Heart right ventricle (tissue), 16 donors: ENCODE measurements around the gene PTPN2. TPM values are rescaled to one million over a fixed set of nuclear protein-coding genes. Genes with fewer than 3 reads are reported as not detected.

Source experiments
- ATAC-seq, 8 donors: fragments of 200-7000 bp; cut with Tn5 transposase; one replicate each; pipeline ENCODE4 v1.9.1; 2020; ENCODE audit warnings: mild to moderate bottlenecking in 8 of 8, moderate library complexity in 8 of 8, moderate number of reproducible peaks in 1 of 8
- DNase-seq, 2 donors: peaks; one replicate each; pipeline ENCODE4 v3.0.0-alpha.2; 2020
- H3K27ac ChIP-seq, 10 donors: fragments of 200-600 bp; sonication (generic) in 2 of 10; one replicate each; pipeline versions ENCODE4 v1.5.0 to v1.8.0; 2020 to 2022; ENCODE audit warnings: mild to moderate bottlenecking in 3 of 10
- H3K27me3 ChIP-seq, 7 donors: fragments of 200-600 bp; one replicate each; pipeline ENCODE4 v1.8.0; 2021 to 2022; ENCODE audit warnings: mild to moderate bottlenecking in 2 of 7
- H3K36me3 ChIP-seq, 9 donors: fragments of 200-600 bp; sonication (generic) in 1 of 9; one replicate each; pipeline versions ENCODE4 v1.5.0 to v1.8.0; 2020 to 2022; ENCODE audit warnings: mild to moderate bottlenecking in 2 of 9
- H3K4me1 ChIP-seq, 9 donors: fragments of 200-600 bp; sonication (generic) in 1 of 9; one replicate each; pipeline versions ENCODE4 v1.5.0 to v1.8.0; 2020 to 2022; ENCODE audit warnings: mild to moderate bottlenecking in 4 of 9
- H3K4me3 ChIP-seq, 10 donors: fragments of 200-600 bp; sonication (generic) in 2 of 10; one replicate each; pipeline versions ENCODE4 v1.5.0 to v1.8.0; 2020 to 2022; ENCODE audit warnings: mild to moderate bottlenecking in 7 of 10, moderate library complexity in 2 of 10
- H3K9me3 ChIP-seq, 11 donors: fragments of 200-600 bp in 10 of 11; sonication (generic) in 2 of 11; one replicate each; pipeline versions ENCODE4 v1.5.0 to v1.8.0; 2013 to 2022; ENCODE audit warnings: mild to moderate bottlenecking in 2 of 11, control low read depth in 1 of 11, moderate library complexity in 1 of 11
- CTCF ChIP-seq, 9 donors: fragments of 200-600 bp; sonication (generic) in 2 of 9; IDR thresholded peaks; one replicate each; pipeline versions ENCODE4 v1.5.0 to v1.8.0; 2021 to 2022; ENCODE audit warnings: antibody characterized with exemption in 9 of 9, mild to moderate bottlenecking in 5 of 9, moderate library complexity in 1 of 9
- WGBS, 2 donors: extraction: QIAGEN DNeasy Blood & Tissue Kit; methylation state at CpG; one replicate each; pipeline ENCODE4 v1.1.7; 2013; ENCODE audit warnings: inconsistent platforms in 1 of 2; 5-methylcytosine and 5-hydroxymethylcytosine counted together
- intact Hi-C, 10 donors: fragments of 100-400 bp; cut with DNase I; formaldehyde crosslinking; loops; one replicate each; pipeline versions ENCODE4 v1.11.1 to v1.14.2; 2022
- polyA plus RNA-seq, 2 donors: library from polyadenylated mRNA; stranded (reverse); fragments of 200-250 nt; gene quantifications; one replicate each; pipeline ENCODE4 v1.2.3, GENCODE V29; 2013
- total RNA-seq, 10 donors: library from RNA; stranded (reverse); fragmentation: NEBNext Ultra II Directional in 3 of 10; extraction: Animal tissue kit (Norgen Biotek cat#: 25700) in 3 of 10; gene quantifications; one replicate each; pipeline versions ENCODE4 v1.2.1 to v1.2.4, GENCODE V29; 2021 to 2023
- donor health status: Arrhythmogenic right ventricular cardiomyopathy.
- donor health status: ischemic (EF 13 %, LVEDD 7.1; RV severe dilation, severe dysfunction).
- donor health status: healthy with polysubstance abuse.
- donor health status: DM: no; HTN: yes; CAD: no.
- donor health status: DM: no; HTN: no; CAD: no.
- donor health status: ischemic (EF 25% LVEDD 6.9; RV normal size, moderate dysfunction).
- donor health status: ischemic (EF 25% LVEDD 5.7; RV mildly dilated, moderate dysfunction).
- donor health status: healthy.
- donor health status: DM: yes; HTN: yes; CAD: no.
- donor health status: Ischemic cardiomyopathy.
- donor health status: ischemic (EF 35%, LVEDD 5.7; RV mildly dilated, moderate dysfunction).
- donor health status: nonischemic (EF 11% LVEDD 7.7; RV severe dilation, severe dysfunction).
- donor health status: DM: yes; HTN: yes; CAD: no.
- donor health status: PGD.
- donor health status: ischemic (EF 29% LVEDD 5.4; RV normal size, mild dysfunction).
- donor health status: nonischemic (EF 23%, LVEDD 6.1; RV moderate dilation, normal function).

The PTPN2 gene
- total and polyA plus RNA-seq, 12 donors: 10.5 to 19.5 (median 13.5) TPM

- Histone ChIP-seq H3K27ac (no peak overlapping the region), H3K27me3 (no peaks in the 10 kb centered on the region), H3K4me3 (no peak overlapping the region), H3K9me3 (no peaks in the 10 kb centered on the region), H3K36me3 (no peaks in the 10 kb centered on the region), H3K4me1 (peaks cover 0 to 5% (median 0%) of the 10 kb centered on the region in 9 donors)
- TF ChIP-seq CTCF (IDR thresholded peaks at IDR 0.05): no peak
- DNase-seq: no peak
- 79 to 84% methylated on average over 5 of the region's 5 CpGs for WGBS, 2 donors
- ATAC-seq: no peak
- intact Hi-C loops: loop anchor here in 7 of 10 donors (5.0 to 10.0 kb wide), 6 partner anchors 37 to 555 kb away; partner anchors contain the start of gene AFG3L2 (in 1 of the 7)
Measured at GRCh38 chr18:12929477-12930083, 45.5 kb upstream of the PTPN2 start.

- WGBS, 2 donors: 78 to 79% methylated on average over 5 of the region's 5 CpGs
- DNase-seq: no peak
- H3K9me3 ChIP-seq: no peaks in the 10 kb centered on the region
- intact Hi-C loops: no loop called here
- H3K27ac ChIP-seq: no peak overlapping the region
- H3K4me3 ChIP-seq: no peak overlapping the region
- no peaks in the 10 kb centered on the region for H3K36me3 ChIP-seq
- H3K4me1 ChIP-seq: no peaks in the 10 kb centered on the region
- no peaks in the 10 kb centered on the region for H3K27me3 ChIP-seq
- no peak for TF ChIP-seq CTCF (IDR thresholded peaks at IDR 0.05)
- no peak for ATAC-seq
Measured at GRCh38 chr18:12928641-12929040, 44.6 kb upstream of the PTPN2 start.

GRCh38 chr18:12928206-12928605 lies 44.2 kb upstream of the PTPN2 start:
- no peak overlapping the region for H3K27ac ChIP-seq
- H3K36me3 ChIP-seq: no peaks in the 10 kb centered on the region
- H3K9me3 ChIP-seq: no peaks in the 10 kb centered on the region
- no peaks in the 10 kb centered on the region for H3K4me1 ChIP-seq
- H3K4me3 ChIP-seq: no peak overlapping the region
- ATAC-seq (no peak), DNase-seq (no peak)
- no peaks in the 10 kb centered on the region for H3K27me3 ChIP-seq
- no peak for TF ChIP-seq CTCF (IDR thresholded peaks at IDR 0.05)
- 76% methylated on average over 4 of the region's 4 CpGs for WGBS, 2 donors
- intact Hi-C loops: no loop called here

GRCh38 chr18:12924616-12925015 lies 40.6 kb upstream of the PTPN2 start:
- intact Hi-C loops: no loop called here
- DNase-seq: no peak
- H3K4me3 ChIP-seq: no peak overlapping the region
- no peaks in the 10 kb centered on the region for H3K4me1 ChIP-seq
- H3K36me3 ChIP-seq: no peaks in the 10 kb centered on the region
- no peaks in the 10 kb centered on the region for H3K9me3 ChIP-seq
- no peak for TF ChIP-seq CTCF (IDR thresholded peaks at IDR 0.05)
- H3K27ac ChIP-seq: no peak overlapping the region
- ATAC-seq: no peak
- 60 to 68% methylated on average over 6 of the region's 6 CpGs for WGBS, 2 donors
- H3K27me3 ChIP-seq: no peaks in the 10 kb centered on the region
